A673 (cell line): ENCODE data around the gene PARP9. TPM values are rescaled to one million over a fixed set of nuclear protein-coding genes. Genes with fewer than 3 reads are reported as not detected.

Source experiments
- BruUV-seq: library from RNA; stranded (reverse); fragments of 400-500 nt; replicated peaks from 2 replicates; lab custom pipeline; 2021; lab: Mats Ljungman, UMichigan
- CTCF ChIA-PET: fragments of 300-600 bp; sonication (Branson Sonifier 250); formaldehyde crosslinking; loops from one replicate; lab custom pipeline; 2022; ENCODE audit warnings: antibody characterized with exemption; lab: Charles Lee
- POLR2A ChIA-PET: fragments of 300-600 bp; sonication (Branson Sonifier 250); formaldehyde crosslinking; loops from one replicate; lab custom pipeline; 2022; ENCODE audit warnings: antibody characterized with exemption; ENCODE audit not compliant: low non-redundant PET; lab: Charles Lee
- DNase-seq: peaks from one replicate; pipeline ENCODE4 v3.0.0-alpha.2; 2015; ENCODE audit warnings: low spot score
- H3K27ac ChIP-seq: fragments of 200-600 bp; sonication (generic); 2 replicates; pipeline ENCODE4 v1.5.1; 2016; ENCODE audit warnings: mixed run types, low read depth, mild to moderate bottlenecking, mixed read lengths, antibody characterized with exemption, low read length; ENCODE audit not compliant: poor library complexity, severe bottlenecking
- H3K27me3 ChIP-seq: fragments of 200-600 bp; sonication (generic); replicated peaks from 2 replicates; pipeline ENCODE4 v1.6.1; 2017; ENCODE audit warnings: mixed run types, low read depth, mild to moderate bottlenecking, mixed read lengths, antibody characterized with exemption, low read length; ENCODE audit not compliant: insufficient read depth, poor library complexity
- H3K36me3 ChIP-seq: fragments of 200-600 bp; sonication (generic); 2 replicates; pipeline ENCODE4 v1.6.1; 2016; ENCODE audit warnings: mixed run types, mild to moderate bottlenecking, mixed read lengths, antibody characterized with exemption, low read length; ENCODE audit not compliant: insufficient read depth, poor library complexity, severe bottlenecking
- H3K4me1 ChIP-seq: fragments of 200-600 bp; sonication (generic); 2 replicates; pipeline ENCODE4 v1.6.1; 2017; ENCODE audit warnings: mixed run types, mild to moderate bottlenecking, mixed read lengths, antibody characterized with exemption, low read length; ENCODE audit not compliant: insufficient read depth, poor library complexity, severe bottlenecking
- H3K4me3 ChIP-seq: fragments of 200-600 bp; sonication (generic); 2 replicates; pipeline ENCODE4 v1.5.1; 2016; ENCODE audit warnings: low read depth, mixed run types, mild to moderate bottlenecking, mixed read lengths, low read length; ENCODE audit not compliant: poor library complexity, severe bottlenecking
- H3K9me3 ChIP-seq: fragments of 200-600 bp; sonication (generic); 2 replicates; pipeline ENCODE4 v1.6.1; 2016; ENCODE audit warnings: mixed run types, low read depth, mild to moderate bottlenecking, mixed read lengths, antibody characterized with exemption, low read length; ENCODE audit not compliant: poor library complexity, severe bottlenecking
- EZH2 ChIP-seq: fragments of 200-600 bp; sonication (generic); IDR thresholded peaks from 2 replicates; pipeline ENCODE4 v1.6.1; 2017; ENCODE audit warnings: borderline replicate concordance, low read depth, mild to moderate bottlenecking, mixed read lengths, antibody characterized with exemption, low read length; ENCODE audit not compliant: poor library complexity, severe bottlenecking
- intact Hi-C: fragments of 100-400 bp; cut with micrococcal nuclease; formaldehyde crosslinking; loops from one replicate; pipeline ENCODE4 v1.10.0; 2022; ENCODE audit not compliant: unreplicated experiment
- total RNA-seq: library from RNA; stranded (reverse); gene quantifications from 2 replicates; pipeline ENCODE4 v1.2.3, GENCODE V29; 2021
- TF ChIP-seq, protein P1 (sequence below): fragments of 300-800, 200-600 bp; sonication (generic); conservative IDR thresholded peaks from 2 replicates; pipeline ENCODE4 v1.5.1; 2017; ENCODE audit warnings: low read depth, mild to moderate bottlenecking, antibody characterized with exemption, low read length, moderate library complexity, mixed read lengths

Gene PARP9
- total RNA-seq, 1 experiment from 2014 or later, result 10.6 TPM

DNA sequence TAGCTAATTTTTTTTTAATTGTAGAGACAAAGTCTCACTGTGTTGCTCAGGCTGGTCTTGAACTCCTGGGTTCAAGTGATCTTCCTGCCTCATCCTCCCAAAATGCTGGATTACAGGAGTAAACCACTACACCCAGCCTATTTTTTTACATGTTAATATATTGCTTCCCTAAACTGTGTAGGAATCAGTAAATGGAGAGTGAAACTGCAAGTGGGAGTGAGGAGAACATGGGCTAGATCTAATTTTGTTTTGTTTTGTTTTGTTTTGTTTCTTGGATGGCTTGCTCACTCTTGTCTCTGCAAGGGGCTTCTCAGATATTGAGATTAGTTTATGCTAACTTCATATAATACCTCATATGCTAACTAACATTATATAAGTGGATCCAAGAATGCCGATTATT lies 44.8 kb upstream of the PARP9 start:
- BruUV-seq, result no TSS peak
- CTCF ChIA-PET, result no interaction called here
- Histone ChIP-seq H3K9me3 (no peaks in the 10 kb centered on the region), H3K27ac (no peak overlapping the region), H3K4me3 (no peak overlapping the region), H3K36me3 (no peaks in the 10 kb centered on the region), H3K4me1 (no peaks in the 10 kb centered on the region), H3K27me3 (no peaks in the 10 kb centered on the region)
- DNase-seq, result no peak
- no peak for TF ChIP-seq EZH2
- TF ChIP-seq, protein P1, sequence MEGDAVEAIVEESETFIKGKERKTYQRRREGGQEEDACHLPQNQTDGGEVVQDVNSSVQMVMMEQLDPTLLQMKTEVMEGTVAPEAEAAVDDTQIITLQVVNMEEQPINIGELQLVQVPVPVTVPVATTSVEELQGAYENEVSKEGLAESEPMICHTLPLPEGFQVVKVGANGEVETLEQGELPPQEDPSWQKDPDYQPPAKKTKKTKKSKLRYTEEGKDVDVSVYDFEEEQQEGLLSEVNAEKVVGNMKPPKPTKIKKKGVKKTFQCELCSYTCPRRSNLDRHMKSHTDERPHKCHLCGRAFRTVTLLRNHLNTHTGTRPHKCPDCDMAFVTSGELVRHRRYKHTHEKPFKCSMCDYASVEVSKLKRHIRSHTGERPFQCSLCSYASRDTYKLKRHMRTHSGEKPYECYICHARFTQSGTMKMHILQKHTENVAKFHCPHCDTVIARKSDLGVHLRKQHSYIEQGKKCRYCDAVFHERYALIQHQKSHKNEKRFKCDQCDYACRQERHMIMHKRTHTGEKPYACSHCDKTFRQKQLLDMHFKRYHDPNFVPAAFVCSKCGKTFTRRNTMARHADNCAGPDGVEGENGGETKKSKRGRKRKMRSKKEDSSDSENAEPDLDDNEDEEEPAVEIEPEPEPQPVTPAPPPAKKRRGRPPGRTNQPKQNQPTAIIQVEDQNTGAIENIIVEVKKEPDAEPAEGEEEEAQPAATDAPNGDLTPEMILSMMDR, result no peak
- intact Hi-C loops, result no loop called here
- POLR2A ChIA-PET, result no interaction called here

DNA sequence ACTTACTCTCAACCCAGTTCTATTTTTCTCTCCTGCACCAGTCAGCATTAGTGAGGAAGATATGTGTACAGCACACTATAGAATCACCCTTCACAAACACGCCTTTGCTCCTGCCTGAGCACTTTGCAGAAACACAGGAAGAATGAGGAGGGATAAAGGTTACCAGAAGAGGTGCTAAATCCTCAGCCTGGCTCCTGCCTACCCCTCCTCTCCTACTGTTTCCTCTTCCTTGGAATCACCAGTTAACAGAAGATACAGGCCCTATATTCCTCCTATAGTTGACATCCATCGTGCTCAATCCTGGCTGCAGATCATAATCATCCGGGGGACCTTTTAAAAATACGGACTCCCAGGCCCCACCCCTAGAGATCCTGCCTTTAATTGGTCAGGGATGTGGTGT lies 42.2 kb upstream of the PARP9 start:
- TF ChIP-seq, protein P1, result no peak
- TF ChIP-seq EZH2, result no peak
- H3K36me3 ChIP-seq, result no peaks in the 10 kb centered on the region
- no peak for DNase-seq
- ChIA-PET CTCF (no interaction called here), POLR2A (no interaction called here)
- H3K4me3 ChIP-seq, result no peak overlapping the region
- BruUV-seq, result no TSS peak
- intact Hi-C loops, result no loop called here
- peaks cover 3% of the 10 kb centered on the region for H3K27me3 ChIP-seq
- H3K9me3 ChIP-seq, result no peaks in the 10 kb centered on the region
- H3K4me1 ChIP-seq, result no peaks in the 10 kb centered on the region
- H3K27ac ChIP-seq, result no peak overlapping the region

DNA sequence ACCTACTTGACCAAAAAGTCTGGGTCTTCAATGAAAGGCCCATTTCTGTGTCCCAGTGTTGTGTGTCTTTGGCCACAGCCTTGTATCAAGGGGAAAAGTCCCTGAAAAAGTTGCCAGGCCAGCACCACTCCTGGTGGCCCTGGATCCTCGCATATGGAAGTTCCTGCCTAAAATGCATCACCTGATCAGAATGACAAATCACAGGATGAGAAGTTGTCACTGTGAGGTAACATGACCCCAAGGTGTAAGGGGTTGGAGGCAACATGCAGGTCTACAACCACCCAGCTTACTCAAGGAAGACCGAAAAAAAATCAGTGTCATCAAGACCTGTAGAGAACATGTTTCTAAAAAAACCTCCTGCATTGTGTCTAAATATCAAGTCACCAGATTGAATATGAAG lies 39.0 kb upstream of the PARP9 start:
- intact Hi-C loops, result no loop called here
- Histone ChIP-seq H3K36me3 (no peaks in the 10 kb centered on the region), H3K4me3 (no peak overlapping the region), H3K27me3 (peaks cover 3% of the 10 kb centered on the region), H3K4me1 (no peaks in the 10 kb centered on the region), H3K27ac (no peak overlapping the region), H3K9me3 (no peaks in the 10 kb centered on the region)
- TF ChIP-seq EZH2, result no peak
- TF ChIP-seq, protein P1, result no peak
- no peak for DNase-seq
- CTCF ChIA-PET, result no interaction called here
- no TSS peak for BruUV-seq
- POLR2A ChIA-PET, result no interaction called here
